K562 (cell line): ENCODE results near the gene XPR1. TPM values are rescaled to one million over a fixed set of nuclear protein-coding genes. Genes with fewer than 3 reads are reported as not detected.

Experiments
- ATAC-seq: fragments of 200-7000 bp; cut with Tn5 transposase; 3 replicates; pipeline ENCODE4 v1.9.1; 2020; ENCODE audit warnings: moderate library complexity
- BruUV-seq: library from RNA; stranded (reverse); fragments of 400-500 nt; replicated peaks from 2 replicates; lab custom pipeline; 2021; lab: Mats Ljungman, UMichigan
- CTCF ChIA-PET: fragments of 300-600 bp; formaldehyde crosslinking; extraction: SDS; loops from one replicate; lab custom pipeline; 2021; ENCODE audit warnings: low intra/inter-chr PET ratio; lab: Yijun Ruan, JAX
- POLR2A ChIA-PET: fragments of 300-600, 350-650 bp; sonication (Branson Sonifier 250); formaldehyde crosslinking; extraction: SDS; loops from one replicate; lab custom pipeline; 2021; ENCODE audit warnings: antibody characterized with exemption, inconsistent platforms; lab: Yijun Ruan, JAX
- DNase-seq, 4 experiments: peaks; one replicate each; pipeline versions ENCODE4 v3.0.0 to v3.0.0-alpha.2; 2011 to 2018; ENCODE audit warnings: low spot score in 3 of 4, mixed read lengths in 3 of 4; ENCODE audit errors: extremely low read depth in 1 of 4
- FAIRE-seq: peaks from 2 replicates; lab custom pipeline; 2011; peaks lifted over from hg19 to GRCh38; lab: Jason Lieb, UNC
- H2AFZ ChIP-seq: 2 replicates; pipeline ENCODE4 v1.6.0; 2011; ENCODE audit warnings: low read depth, low read length, control low read depth, inconsistent platforms
- H3K27ac ChIP-seq: fragments of 200-600 bp; 3 replicates; pipeline ENCODE4 v1.8.0; 2011; ENCODE audit warnings: low read depth, mild to moderate bottlenecking, control low read depth, inconsistent platforms, low read length, moderate library complexity, mixed read lengths; ENCODE audit errors: extremely low read depth
- H3K27me3 ChIP-seq, 2 experiments: fragments of 300-600 bp in 1 of 2; 2 replicates in 1 of 2; 3 replicates in 1 of 2; pipeline versions ENCODE4 v1.6.0 to v1.8.0; 2011; ENCODE audit warnings: inconsistent platforms in 2 of 2, low read length in 2 of 2, mild to moderate bottlenecking in 1 of 2, mixed read lengths in 1 of 2, moderate library complexity in 1 of 2; ENCODE audit not compliant: control insufficient read depth in 2 of 2, insufficient read depth in 2 of 2
- H3K36me3 ChIP-seq: fragments of 300-600 bp; 3 replicates; pipeline ENCODE4 v1.8.0; 2011; ENCODE audit warnings: mild to moderate bottlenecking, low read length, inconsistent platforms; ENCODE audit not compliant: control insufficient read depth, insufficient read depth
- H3K4me1 ChIP-seq, 2 experiments: fragments of 200-600 bp in 1 of 2; replicated peaks in 1 of 2; 2 replicates in 1 of 2; 3 replicates in 1 of 2; pipeline versions ENCODE4 v1.5.1 to v1.8.0; 2011; ENCODE audit warnings: inconsistent platforms in 2 of 2, low read length in 2 of 2, mild to moderate bottlenecking in 1 of 2, mixed read lengths in 1 of 2, moderate library complexity in 1 of 2; ENCODE audit not compliant: control insufficient read depth in 2 of 2, insufficient read depth in 2 of 2
- H3K4me2 ChIP-seq: 2 replicates; pipeline ENCODE4 v1.6.1; 2011; ENCODE audit warnings: low read length, control low read depth, inconsistent platforms, mixed read lengths; ENCODE audit not compliant: insufficient read depth
- H3K4me3 ChIP-seq: fragments of 200-600 bp; sonication (generic), shearing (Covaris generic); 2 replicates; pipeline ENCODE4 v1.5.1; 2016; ENCODE audit warnings: control low read depth, inconsistent platforms
- H3K79me2 ChIP-seq: fragments of 200-600 bp; 3 replicates; pipeline ENCODE4 v1.8.0; 2011; ENCODE audit warnings: low read length, inconsistent platforms; ENCODE audit not compliant: control insufficient read depth, insufficient read depth
- H3K9ac ChIP-seq, 2 experiments: 2 replicates each; pipeline versions ENCODE4 v1.6.0 to v1.6.1; 2011; ENCODE audit warnings: low read depth in 2 of 2, low read length in 2 of 2, control low read depth in 1 of 2, inconsistent platforms in 1 of 2, mild to moderate bottlenecking in 1 of 2, mixed read lengths in 1 of 2; ENCODE audit not compliant: insufficient read depth in 1 of 2
- H3K9me1 ChIP-seq: one replicate; pipeline ENCODE4 v1.6.0; 2011; ENCODE audit warnings: inconsistent platforms, mild to moderate bottlenecking, low read length, moderate library complexity; ENCODE audit not compliant: control insufficient read depth, insufficient read depth
- H3K9me3 ChIP-seq: replicated peaks from 2 replicates; pipeline ENCODE4 v1.5.1; 2011; ENCODE audit warnings: low read depth, low read length, inconsistent platforms; ENCODE audit not compliant: control insufficient read depth, insufficient read depth
- H4K20me1 ChIP-seq: replicated peaks from 2 replicates; pipeline ENCODE4 v1.6.1; 2011; ENCODE audit warnings: low read length, inconsistent platforms, mixed read lengths; ENCODE audit not compliant: control insufficient read depth, insufficient read depth
- HNRNPUL1 ChIP-seq: fragments of 200-400 bp; formaldehyde crosslinking; IDR thresholded peaks from 2 replicates; pipeline ENCODE4 v1.6.1; 2017; ENCODE audit warnings: low read length
- MCM5 ChIP-seq: fragments of 450-650 bp; IDR thresholded peaks from 2 replicates; pipeline ENCODE4 v1.6.1; 2016; ENCODE audit warnings: low read depth
- NR2F6 ChIP-seq: fragments of 450-650 bp; formaldehyde crosslinking; IDR thresholded peaks from 2 replicates; pipeline ENCODE4 v1.4.0; 2020; ENCODE audit warnings: mild to moderate bottlenecking
- RFX1 ChIP-seq: fragments of 450-650 bp; IDR thresholded peaks from 2 replicates; pipeline ENCODE4 v1.6.1; 2016; ENCODE audit warnings: mild to moderate bottlenecking, moderate library complexity
- SMARCE1 ChIP-seq: fragments of 450-650 bp; IDR thresholded peaks from 2 replicates; pipeline ENCODE4 v1.7.1; 2016; ENCODE audit warnings: mild to moderate bottlenecking
- ZC3H8 ChIP-seq: fragments of 450-650 bp; IDR thresholded peaks from 2 replicates; pipeline ENCODE4 v1.6.1; 2017
- WGBS: fragments of 100-300 bp; shearing (Covaris generic); methylation state at CpG from one replicate; pipeline ENCODE4 v1.1.6; 2016; ENCODE audit warnings: low coverage, mixed read lengths; ENCODE audit not compliant: insufficient coverage; ENCODE audit errors: missing lambda C conversion rate; 5-methylcytosine and 5-hydroxymethylcytosine counted together
- in situ Hi-C: fragments of 300-500 bp; cut with MboI; formaldehyde crosslinking; loops from 4 replicates; pipeline ENCODE4 v1.15.0; 2018; ENCODE audit warnings: inconsistent platforms, mixed read lengths
- intact Hi-C: fragments of 100-400 bp; cut with micrococcal nuclease; formaldehyde crosslinking; loops from 2 replicates; pipeline ENCODE4 v1.14.2; 2022
- polyA plus RNA-seq, 8 experiments: library from polyadenylated mRNA; depleted of rRNA in 4 of 8; stranded (reverse) in 5 of 8; unstranded in 3 of 8; fragments of >200 nt; fragmentation: Nextera tagmentation in 2 of 8; fragmentation: Illumina TruSeq in 1 of 8; extraction: Ambion mirVana in 2 of 8; extraction: Trizol in 1 of 8; gene quantifications; 2 replicates each; pipeline versions ENCODE4 v1.2.1 to v1.2.3, GENCODE V29; 2011 to 2014; ENCODE audit warnings: inconsistent platforms in 1 of 8, missing spikeins in 1 of 8
- total RNA-seq, 7 experiments: library from RNA; depleted of rRNA in 6 of 7; stranded (reverse); fragments of >200 nt in 6 of 7; fragmentation: Illumina TruSeq in 2 of 7; extraction: Trizol in 2 of 7; gene quantifications; 2 replicates each; pipeline versions ENCODE4 v1.2.1 to v1.2.3, GENCODE V29; 2011 to 2021; ENCODE audit warnings: low replicate concordance in 1 of 7
- TF ChIP-seq, protein P1 (sequence below): fragments of 450-650 bp; formaldehyde crosslinking; IDR thresholded peaks from 2 replicates; pipeline ENCODE4 v1.4.0; 2020; ENCODE audit warnings: mild to moderate bottlenecking, mixed read lengths
- TF ChIP-seq, protein P2 (sequence below): sonication (generic); formaldehyde crosslinking; IDR thresholded peaks from 2 replicates; pipeline ENCODE4 v1.8.0; 2022; ENCODE audit warnings: missing genetic modification reagents, mild to moderate bottlenecking, borderline replicate concordance

Gene XPR1
- total and polyA plus RNA-seq, 9 of the 15 experiments (the other 6 are each of a cell fraction or from before 2014, with no cell fraction given) = 3.0 to 66.2 (median 38.6) TPM

DNA sequence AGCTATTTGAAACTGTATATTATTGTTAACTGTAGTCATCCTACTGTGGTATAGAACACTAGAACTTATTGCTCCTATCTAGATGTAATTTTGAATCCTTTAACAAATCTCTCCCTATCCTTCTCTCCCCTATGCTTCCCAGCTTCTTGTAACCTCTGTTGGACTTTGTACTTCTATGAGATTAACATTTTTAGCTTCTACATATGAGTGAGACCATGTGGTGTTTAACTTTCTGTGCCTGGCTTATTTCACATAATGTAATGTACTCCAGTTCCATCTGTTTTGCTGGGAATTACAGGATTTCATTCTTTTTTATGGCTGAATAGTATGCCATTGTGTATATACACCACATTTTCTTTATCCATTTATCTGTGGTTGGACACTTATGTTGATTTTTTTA, 216.4 kb downstream of the XPR1 start (continued):
- TF ChIP-seq SMARCE1 (no peak), MCM5 (no peak), NR2F6 (CRISPR knock-in tag) (no peak), HNRNPUL1 (no peak), RFX1 (no peak)

DNA sequence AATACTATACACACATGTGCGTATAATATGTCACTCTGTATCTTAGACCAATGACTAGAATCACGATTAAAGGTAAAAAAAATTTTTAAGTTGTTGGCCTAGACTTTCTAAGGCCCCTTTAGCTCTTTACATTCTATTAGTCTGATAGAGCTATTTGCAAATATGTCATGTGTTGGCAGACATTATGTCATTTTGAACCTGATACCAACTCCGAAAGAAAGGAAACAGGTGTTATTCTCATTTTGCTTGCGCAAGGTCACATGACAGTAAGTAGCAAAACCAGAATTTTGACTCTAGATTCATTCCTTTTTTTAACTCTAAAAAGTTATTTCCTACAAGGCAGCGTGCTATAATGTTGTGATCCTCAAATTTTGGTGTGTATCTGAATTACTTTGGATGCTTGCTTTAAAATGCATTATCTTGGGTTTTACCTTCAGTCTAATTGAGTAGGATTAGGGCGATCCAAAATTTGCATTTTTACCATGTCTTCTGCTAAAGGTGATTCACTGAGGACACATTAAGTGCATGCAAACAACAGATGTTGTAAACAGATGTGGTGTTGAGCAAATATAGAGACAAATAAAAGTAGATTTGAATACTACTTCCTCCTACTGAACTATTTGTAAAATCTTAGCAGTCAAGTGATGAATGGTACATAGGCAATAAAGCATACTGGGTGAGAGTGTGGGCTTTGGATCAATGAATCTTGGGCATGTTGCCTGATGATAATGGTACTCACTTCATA, 217.4 kb downstream of the XPR1 start:
- WGBS = 80% methylated on average over 6 of the region's 6 CpGs
- Histone ChIP-seq H3K4me3 (no peak overlapping the region), H3K9me1 (no peaks in the 10 kb centered on the region), H3K36me3 (peaks cover 9% of the 10 kb centered on the region; the same call in 1 of the 3 replicates), H3K4me2 (no peak overlapping the region), H3K27me3 (no peaks in the 10 kb centered on the region), H4K20me1 (0 out of 2 replicates have a peak, but pooled peaks cover 1% of the 10 kb centered on the region), H3K9ac (no peak overlapping the region), H3K79me2 (no peaks in the 10 kb centered on the region), H2AFZ (no peak overlapping the region), H3K27ac (no peak overlapping the region), H3K9me3 (no peaks in the 10 kb centered on the region), H3K4me1 (peaks cover 0 to 7% of the 10 kb centered on the region in 2 experiments; a peak in 3 of 5 replicates)
- no peak for FAIRE-seq
- in situ Hi-C loops (no loop called here), intact Hi-C loops (no loop called here)
- no TSS peak for BruUV-seq
- TF ChIP-seq, protein P1, sequence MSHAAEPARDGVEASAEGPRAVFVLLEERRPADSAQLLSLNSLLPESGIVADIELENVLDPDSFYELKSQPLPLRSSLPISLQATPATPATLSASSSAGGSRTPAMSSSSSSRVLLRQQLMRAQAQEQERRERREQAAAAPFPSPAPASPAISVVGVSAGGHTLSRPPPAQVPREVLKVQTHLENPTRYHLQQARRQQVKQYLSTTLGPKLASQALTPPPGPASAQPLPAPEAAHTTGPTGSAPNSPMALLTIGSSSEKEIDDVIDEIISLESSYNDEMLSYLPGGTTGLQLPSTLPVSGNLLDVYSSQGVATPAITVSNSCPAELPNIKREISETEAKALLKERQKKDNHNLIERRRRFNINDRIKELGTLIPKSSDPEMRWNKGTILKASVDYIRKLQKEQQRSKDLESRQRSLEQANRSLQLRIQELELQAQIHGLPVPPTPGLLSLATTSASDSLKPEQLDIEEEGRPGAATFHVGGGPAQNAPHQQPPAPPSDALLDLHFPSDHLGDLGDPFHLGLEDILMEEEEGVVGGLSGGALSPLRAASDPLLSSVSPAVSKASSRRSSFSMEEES (CRISPR knock-in tag) = peak; percentile 75
- TF ChIP-seq ZC3H8 = no peak
- TF ChIP-seq, protein P2, sequence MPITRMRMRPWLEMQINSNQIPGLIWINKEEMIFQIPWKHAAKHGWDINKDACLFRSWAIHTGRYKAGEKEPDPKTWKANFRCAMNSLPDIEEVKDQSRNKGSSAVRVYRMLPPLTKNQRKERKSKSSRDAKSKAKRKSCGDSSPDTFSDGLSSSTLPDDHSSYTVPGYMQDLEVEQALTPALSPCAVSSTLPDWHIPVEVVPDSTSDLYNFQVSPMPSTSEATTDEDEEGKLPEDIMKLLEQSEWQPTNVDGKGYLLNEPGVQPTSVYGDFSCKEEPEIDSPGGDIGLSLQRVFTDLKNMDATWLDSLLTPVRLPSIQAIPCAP = no peak
- no peak for DNase-seq
- ATAC-seq = no peak
- POLR2A ChIA-PET = no interaction called here
- CTCF ChIA-PET = no interaction called here
